Measurements from ENCODE around the gene C22orf42.
"Not testable (repeated sequence)": the region's sequence is repeated elsewhere in the genome, so short reads cannot be mapped to it uniquely, and the experiment has no call there.

Gene C22orf42

DNA sequence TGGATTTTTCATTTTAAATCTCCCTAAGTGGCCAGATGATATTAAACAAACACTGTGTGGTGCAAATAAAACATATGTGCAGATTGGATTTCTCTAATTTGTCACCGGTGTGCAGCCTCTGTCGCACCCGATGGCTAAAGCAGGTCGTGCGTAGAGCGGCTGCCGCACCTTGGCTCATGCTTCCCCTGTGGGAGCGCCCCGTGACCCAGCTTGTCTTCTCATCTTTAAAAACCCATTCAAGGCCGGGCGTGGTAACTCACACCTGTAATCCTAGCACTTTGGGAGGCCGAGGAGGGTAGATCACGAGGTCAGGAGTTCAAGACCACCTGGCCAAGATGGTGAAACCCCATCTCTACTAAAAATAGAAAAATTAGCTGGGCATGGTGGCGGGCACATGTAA lies 24.3 kb downstream of the C22orf42 start:
- DNase-seq (ENCODE audit: low read depth) = not testable (repeated sequence)

DNA sequence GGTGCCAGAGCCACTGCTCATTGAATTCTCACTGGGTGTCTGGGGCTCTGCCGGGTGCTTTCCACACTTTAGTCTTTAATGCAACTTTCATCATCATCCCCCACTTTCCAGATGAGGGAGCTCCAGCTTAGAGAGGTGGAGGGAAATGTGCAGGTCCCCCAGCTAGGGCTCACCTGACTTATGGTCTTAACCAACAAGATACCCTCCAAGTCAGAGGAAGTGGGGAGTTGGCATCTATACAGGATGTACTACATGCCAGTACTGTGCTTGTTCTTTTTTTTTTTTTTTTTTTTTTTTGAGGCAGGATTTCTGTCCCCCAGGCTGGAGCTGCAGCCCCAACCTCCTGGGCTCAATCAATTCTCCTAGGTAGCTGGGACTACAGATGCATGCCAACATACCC lies 26.3 kb downstream of the C22orf42 start:
- no peak for DNase-seq (ENCODE audit: low read depth)

DNA sequence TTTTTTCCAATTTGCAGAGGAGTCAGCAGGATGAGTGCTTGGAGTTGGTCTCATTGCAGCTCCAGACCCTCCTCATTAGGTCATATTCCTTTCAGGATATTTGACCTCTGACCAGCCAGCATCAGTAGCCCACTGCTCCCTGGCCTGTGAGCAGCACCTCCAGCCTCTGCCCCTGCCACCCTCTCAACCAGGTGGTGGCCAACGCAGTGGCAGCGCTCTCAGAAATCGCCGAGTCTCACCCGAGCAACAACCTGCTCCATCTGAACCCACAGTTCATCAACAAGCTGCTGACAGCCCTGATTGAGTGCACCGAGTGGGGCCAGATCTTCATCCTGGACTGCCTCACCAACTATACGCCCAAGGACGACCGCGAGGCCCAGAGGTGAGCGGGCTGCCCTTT lies 27.0 kb downstream of the C22orf42 start:
- DNase-seq (ENCODE audit: low read depth) = no peak

DNA sequence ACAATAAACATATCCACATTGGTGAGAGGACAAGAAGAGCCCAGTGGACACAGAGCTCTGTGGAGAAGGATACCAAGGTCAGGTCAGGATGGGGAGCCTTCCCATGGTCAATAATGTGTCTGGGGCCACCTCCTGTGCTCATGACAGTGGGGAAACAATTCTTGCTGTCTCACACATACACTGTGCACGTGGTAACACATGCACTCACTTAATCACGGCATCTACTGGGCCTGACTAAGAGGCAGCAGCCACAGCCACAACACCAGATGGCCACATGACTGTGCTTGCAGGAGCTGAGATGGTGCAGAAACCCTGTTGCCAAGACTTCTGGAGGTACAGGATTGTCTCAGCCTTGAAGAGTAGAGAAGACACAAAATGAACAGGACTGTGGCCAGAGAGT lies 28.6 kb downstream of the C22orf42 start:
- DNase-seq (ENCODE audit: low read depth) = no peak

DNA sequence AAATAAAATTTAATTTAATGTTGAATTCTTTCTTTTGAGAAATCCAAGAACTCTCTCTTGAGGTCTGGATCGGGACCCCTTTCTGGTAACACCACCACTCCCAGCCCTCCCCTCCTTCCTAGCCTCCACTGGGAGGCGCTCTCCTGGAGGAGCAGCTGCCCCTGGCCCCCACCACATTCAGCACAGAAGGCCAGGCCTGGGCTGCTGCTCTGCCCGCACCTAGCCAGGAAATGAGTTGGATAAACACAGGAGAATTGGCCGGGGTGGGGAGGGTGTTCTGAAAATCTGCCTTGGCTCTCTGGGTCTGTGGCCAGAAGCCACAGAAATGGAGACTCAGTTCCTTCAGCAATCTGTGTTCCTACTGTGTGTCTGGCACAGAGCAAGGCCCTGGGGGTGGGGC lies 31.2 kb downstream of the C22orf42 start:
- no peak for DNase-seq (ENCODE audit: low read depth)

DNA sequence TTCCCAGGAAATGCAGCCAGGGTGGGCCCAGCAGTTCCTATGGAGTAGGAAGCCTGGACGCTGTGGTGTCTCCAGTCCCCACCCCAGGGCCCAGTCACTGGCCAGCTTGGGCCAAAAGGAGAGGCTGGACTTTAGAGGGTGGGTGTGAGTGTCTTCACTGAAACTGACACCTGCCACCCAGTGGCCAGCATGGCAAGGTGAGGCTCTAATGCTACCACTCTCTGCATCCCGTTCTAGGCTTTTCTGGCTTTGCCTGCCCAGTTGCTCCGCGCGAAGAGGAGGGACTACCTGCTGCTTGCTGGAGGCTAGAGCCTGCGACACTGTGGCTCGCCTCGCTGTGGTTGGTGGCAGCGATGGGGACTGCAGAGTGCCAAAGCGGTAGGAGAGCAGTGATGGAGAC lies 35.4 kb downstream of the C22orf42 start:
- DNase-seq (ENCODE audit: low read depth) = no peak

DNA sequence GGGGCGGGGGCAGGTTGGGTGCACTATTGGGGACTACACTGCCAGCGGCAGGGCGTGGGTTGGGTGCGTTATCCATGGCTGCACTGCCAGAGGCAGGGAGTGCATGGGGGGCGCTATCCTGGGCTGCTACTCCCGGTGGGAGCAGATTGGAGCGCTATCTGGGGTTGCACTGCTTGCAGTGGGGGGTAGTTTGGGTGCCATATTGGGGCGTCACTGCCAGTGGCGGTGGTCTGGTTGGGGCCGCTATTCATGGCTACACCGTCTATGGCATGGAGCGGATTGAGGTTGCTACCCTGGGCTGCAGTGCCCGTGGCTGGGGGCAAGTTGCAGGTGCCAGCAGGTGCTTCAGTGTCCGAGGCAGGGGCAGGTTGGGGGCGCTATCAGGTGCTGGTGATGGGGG lies 36.2 kb downstream of the C22orf42 start:
- DNase-seq (ENCODE audit: low read depth) = no peak

DNA sequence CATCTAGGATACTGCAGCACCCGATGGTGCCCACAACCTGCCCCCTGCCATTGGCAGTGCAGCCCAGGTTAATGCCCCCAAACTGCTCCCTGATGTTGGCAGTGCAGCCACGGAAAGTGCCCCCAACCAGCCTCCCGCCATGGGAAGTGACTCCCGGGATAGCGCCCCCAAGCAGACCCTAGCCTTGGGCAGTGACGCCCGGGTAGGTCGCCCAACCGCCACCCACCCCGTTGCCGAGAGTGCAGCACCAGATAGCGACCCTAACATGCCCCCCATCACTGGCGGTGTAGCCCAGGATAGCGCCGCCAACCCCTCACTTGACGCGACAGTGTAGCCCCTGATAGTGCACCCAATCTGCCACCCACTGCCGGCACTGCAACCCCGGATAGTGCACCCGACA lies 38.5 kb downstream of the C22orf42 start:
- no peak for DNase-seq (ENCODE audit: low read depth)

DNA sequence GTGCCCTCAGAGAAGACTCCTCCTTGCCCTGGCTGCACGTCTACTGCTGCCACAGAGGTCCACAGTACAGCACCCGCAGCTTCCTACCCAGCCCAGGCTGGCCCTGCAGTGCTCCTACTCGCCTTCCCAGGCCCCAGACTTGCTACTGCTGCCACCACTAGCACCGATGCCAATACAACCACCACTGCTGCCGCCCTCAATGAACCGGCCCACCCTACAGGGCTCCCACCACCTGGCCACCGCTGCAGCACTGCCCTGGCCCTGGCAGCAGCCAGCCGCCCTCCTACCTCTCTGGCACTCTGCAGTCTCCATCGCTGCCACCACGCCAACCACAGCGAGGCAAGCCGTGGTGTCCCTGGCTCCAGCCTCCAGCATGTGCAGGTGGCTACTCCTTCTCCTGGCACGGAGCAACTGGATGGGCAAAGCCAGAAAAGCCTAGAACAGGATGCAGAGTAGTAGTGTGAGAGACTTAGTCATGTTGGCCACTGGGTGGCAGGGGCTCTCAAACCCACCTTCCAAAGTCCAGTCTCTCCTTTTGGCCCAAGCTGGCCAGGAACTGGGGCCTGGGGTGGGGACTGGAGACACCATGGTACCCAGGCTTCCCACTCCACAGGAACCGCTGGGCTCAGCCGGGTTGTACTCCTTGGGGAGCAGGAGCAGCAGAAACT lies 39.4 kb downstream of the C22orf42 start:
- DNase-seq (ENCODE audit: low read depth) = no peak

DNA sequence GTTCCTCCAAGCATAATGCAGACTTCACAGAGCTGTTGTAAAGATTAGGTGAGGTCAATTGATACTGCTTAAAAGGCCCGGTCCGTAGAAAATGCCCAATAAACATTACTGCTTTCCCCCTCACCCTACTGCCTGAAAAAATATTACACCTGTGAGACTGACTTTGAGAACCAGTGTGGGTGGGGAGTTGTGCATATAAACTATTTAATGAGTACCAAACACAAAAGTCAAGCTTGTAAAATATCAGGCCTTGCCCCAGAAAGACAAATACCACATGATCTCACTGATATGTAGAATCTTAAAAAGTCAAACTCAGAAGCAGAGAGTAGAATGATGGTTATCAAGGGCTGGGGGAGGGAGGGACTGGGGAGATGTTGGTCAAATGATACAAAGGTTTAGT lies 46.7 kb downstream of the C22orf42 start:
- no peak for DNase-seq (ENCODE audit: low read depth)

DNA sequence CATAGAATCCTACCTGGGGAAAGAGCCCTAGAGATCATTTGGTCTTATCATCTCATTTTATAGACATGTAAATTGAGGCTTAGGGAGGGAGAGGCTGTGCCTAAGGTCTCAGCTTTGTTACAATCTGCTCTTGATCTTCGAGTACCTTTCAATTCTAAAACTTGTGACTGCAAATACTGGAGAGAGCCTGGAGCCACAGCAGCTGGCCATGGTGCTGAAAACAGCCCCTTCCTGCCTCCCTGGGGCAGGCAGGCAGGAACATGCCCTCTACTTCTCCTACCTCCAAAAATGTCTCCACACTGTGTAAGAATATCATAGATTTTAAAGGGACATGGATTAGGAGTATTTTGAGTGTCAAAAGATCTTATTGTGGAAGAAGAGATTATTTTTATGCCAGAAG lies 52.2 kb downstream of the C22orf42 start:
- no peak for DNase-seq (ENCODE audit: low read depth)

DNA sequence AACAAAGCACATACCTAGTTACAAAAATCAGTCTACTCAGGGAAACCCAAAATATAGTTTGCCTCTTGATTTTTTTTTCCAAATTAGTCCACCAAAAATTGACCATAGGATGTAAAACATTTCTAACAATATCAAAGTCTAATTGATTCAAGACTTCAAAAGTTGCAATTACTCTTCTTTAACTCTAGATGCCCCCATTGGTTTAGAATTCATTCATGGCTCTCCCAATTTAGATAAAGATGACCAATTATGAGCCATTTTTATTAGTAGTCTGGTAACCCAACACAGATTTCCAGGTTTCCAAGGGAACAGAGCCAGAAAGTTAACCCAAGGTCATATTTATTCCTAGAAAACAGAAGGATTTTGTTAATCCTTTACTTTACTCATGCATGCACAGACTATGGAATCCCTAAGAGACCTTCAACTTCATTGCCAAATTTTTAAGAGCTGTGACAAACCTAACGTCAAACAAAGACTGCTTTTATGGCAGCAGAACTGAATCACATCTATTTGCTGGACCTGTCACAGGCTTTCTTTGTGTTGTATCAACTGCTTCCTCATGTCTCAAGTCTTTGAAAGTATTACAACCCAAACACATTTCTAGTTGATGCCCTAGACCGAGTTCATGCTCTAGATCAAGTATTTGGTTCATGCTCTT lies 55.3 kb downstream of the C22orf42 start:
- DNase-seq (ENCODE audit: low read depth) = peak; percentile 2

DNA sequence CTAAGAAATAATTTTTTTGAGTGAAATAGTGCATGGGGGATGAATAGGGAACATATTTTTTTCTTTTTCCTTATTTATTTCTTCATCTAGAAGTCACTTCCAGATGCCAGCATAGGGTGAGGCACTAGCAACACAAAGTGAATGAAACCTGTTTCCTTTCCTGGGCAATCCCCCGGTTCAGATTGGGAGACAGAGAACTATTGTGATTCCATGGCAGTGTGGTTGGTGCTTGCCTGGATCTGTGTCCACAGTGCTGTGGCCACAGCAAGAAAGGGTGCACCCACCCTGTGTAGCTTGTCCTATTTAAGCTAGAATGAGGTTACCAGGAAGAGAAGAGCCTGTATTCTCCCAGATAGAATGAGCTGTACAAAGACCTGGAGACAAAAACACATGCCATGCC lies 58.4 kb downstream of the C22orf42 start:
- DNase-seq (ENCODE audit: low read depth) = no peak
